Upper lobe of left lung (tissue), 6 donors: ENCODE results near the gene PRKD1. TPM values are rescaled to one million over a fixed set of nuclear protein-coding genes. Genes with fewer than 3 reads are reported as not detected.
A peak's percentile ranks its signal among the peaks of the same experiment; 100 is the strongest.

Experiments
- ATAC-seq, 2 donors: fragments of 200-7000 bp; cut with Tn5 transposase; one replicate each; pipeline ENCODE4 v1.9.1; 2022; ENCODE audit warnings: mild to moderate bottlenecking in 2 of 2, moderate library complexity in 2 of 2; ENCODE audit not compliant: low FRiP score in 2 of 2
- DNase-seq, 2 donors: peaks; one replicate each; pipeline ENCODE4 v3.0.0-alpha.2; 2019 to 2020
- H3K27ac ChIP-seq, 4 donors: fragments of 200-600 bp; sonication (generic); one replicate each; pipeline ENCODE4 v1.5.1; 2016 to 2019
- H3K27me3 ChIP-seq, 4 donors: fragments of 200-600 bp; sonication (generic); one replicate each; pipeline ENCODE4 v1.5.1; 2017 to 2019
- H3K36me3 ChIP-seq, 4 donors: fragments of 200-600 bp; sonication (generic); one replicate each; pipeline ENCODE4 v1.5.1; 2016 to 2019
- H3K4me1 ChIP-seq, 4 donors: fragments of 200-600 bp; sonication (generic); one replicate each; pipeline ENCODE4 v1.5.1; 2018 to 2019
- H3K4me3 ChIP-seq, 4 donors: fragments of 200-600 bp; sonication (generic); one replicate each; pipeline ENCODE4 v1.5.1; 2017 to 2019; ENCODE audit warnings: mild to moderate bottlenecking in 2 of 4, moderate library complexity in 1 of 4
- H3K9me3 ChIP-seq, 4 donors: fragments of 200-600 bp; sonication (generic); one replicate each; pipeline ENCODE4 v1.5.1; 2018 to 2019
- EP300 ChIP-seq, 4 donors: sonication (generic); formaldehyde crosslinking; IDR thresholded peaks; one replicate each; pipeline ENCODE4 v1.5.1; 2017; ENCODE audit warnings: antibody characterized with exemption in 4 of 4, control low read depth in 2 of 4
- POLR2A ChIP-seq, 4 donors: fragments of 450-650 bp; IDR thresholded peaks; one replicate each; pipeline ENCODE4 v1.5.1; 2016 to 2017; ENCODE audit warnings: antibody characterized with exemption in 4 of 4, mild to moderate bottlenecking in 2 of 4
- POLR2AphosphoS5 ChIP-seq, 2 donors: sonication (generic); formaldehyde crosslinking; IDR thresholded peaks; one replicate each; pipeline ENCODE4 v1.5.1; 2017; ENCODE audit warnings: antibody characterized with exemption in 2 of 2
- WGBS, 2 donors: methylation state at CpG; one replicate each; pipeline ENCODE4 v1.1.5; 2017 to 2018; 5-methylcytosine and 5-hydroxymethylcytosine counted together
- total RNA-seq, 6 donors: library from RNA; depleted of rRNA in 4 of 6; stranded (reverse); fragments of >200 nt in 4 of 6; gene quantifications; one replicate each; pipeline versions ENCODE4 v1.1.0 to v1.2.1, GENCODE V29; 2016 to 2021
- TF ChIP-seq, protein P1 (sequence below), 6 experiments: fragments of 450-650 bp in 4 of 6; fragments of 200-600 bp in 2 of 6; sonication (generic) in 2 of 6; IDR thresholded peaks; one replicate each; pipeline ENCODE4 v1.5.1; 2016 to 2019; ENCODE audit warnings: antibody characterized with exemption in 6 of 6
- donor health status: DM: no; HTN: no; CAD: no; lungs with moderate emphysema.
- donor health status: DM: no; HTN: yes; CAD: no; lungs with severe emphysema.

Gene PRKD1
- total RNA-seq, 6 donors from 2014 or later, result 12.2 to 32.5 (median 15.2) TPM

DNA sequence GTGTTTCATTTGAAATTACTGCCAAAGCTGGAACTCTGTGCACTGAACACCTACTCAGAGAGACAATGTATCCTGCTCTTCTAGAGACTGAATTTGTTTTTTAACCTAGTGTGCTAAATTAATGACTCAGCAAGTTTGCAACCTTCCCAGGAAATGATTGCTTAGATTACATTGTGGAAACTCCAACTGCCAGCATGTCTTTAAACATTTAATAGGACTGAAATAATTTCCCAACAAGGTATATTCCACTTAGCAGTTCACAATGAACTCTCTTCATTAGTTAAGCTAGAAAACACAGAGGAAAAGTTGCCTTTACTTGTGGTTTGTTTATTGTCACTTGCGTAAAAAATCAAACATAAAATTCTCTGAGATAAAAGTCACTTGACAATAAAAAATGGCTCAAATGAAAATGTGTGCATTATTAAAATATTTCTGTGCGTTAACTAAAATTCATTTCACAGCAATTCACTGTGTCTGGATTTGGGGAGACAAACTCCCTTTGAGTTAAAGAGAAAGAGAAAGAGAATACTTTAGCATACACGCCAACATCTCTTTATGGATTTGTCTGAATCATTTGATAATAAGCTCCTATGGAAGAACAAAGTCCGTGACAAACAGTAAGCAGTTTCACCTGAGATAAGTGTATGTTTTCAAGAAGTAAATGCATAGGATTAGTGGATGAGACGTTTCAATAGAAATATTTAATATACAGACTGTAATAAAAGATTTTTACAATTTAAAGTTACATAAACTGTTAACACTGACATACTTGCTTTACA lies 284.0 kb downstream of the PRKD1 start:
- no peak overlapping the region for H3K4me3 ChIP-seq
- ATAC-seq (no peak), DNase-seq (no peak)
- H3K9me3 ChIP-seq, result peaks cover 0 to 21% (median 15%) of the 10 kb centered on the region in 4 donors
- H3K27ac ChIP-seq, result no peak overlapping the region
- H3K4me1 ChIP-seq, result peaks cover 0 to 4% (median 0%) of the 10 kb centered on the region in 4 donors
- H3K27me3 ChIP-seq, result no peaks in the 10 kb centered on the region
- 63 to 75% methylated on average over 5 of the region's 5 CpGs for WGBS, 2 donors
- TF ChIP-seq POLR2AphosphoS5 (IDR thresholded peaks at IDR 0.05) (no peak), POLR2A (IDR thresholded peaks at IDR 0.05) (no peak), EP300 (IDR thresholded peaks at IDR 0.05) (no peak)
- TF ChIP-seq, protein P1, sequence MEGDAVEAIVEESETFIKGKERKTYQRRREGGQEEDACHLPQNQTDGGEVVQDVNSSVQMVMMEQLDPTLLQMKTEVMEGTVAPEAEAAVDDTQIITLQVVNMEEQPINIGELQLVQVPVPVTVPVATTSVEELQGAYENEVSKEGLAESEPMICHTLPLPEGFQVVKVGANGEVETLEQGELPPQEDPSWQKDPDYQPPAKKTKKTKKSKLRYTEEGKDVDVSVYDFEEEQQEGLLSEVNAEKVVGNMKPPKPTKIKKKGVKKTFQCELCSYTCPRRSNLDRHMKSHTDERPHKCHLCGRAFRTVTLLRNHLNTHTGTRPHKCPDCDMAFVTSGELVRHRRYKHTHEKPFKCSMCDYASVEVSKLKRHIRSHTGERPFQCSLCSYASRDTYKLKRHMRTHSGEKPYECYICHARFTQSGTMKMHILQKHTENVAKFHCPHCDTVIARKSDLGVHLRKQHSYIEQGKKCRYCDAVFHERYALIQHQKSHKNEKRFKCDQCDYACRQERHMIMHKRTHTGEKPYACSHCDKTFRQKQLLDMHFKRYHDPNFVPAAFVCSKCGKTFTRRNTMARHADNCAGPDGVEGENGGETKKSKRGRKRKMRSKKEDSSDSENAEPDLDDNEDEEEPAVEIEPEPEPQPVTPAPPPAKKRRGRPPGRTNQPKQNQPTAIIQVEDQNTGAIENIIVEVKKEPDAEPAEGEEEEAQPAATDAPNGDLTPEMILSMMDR (IDR thresholded peaks at IDR 0.05), result no peak
- no peaks in the 10 kb centered on the region for H3K36me3 ChIP-seq

DNA sequence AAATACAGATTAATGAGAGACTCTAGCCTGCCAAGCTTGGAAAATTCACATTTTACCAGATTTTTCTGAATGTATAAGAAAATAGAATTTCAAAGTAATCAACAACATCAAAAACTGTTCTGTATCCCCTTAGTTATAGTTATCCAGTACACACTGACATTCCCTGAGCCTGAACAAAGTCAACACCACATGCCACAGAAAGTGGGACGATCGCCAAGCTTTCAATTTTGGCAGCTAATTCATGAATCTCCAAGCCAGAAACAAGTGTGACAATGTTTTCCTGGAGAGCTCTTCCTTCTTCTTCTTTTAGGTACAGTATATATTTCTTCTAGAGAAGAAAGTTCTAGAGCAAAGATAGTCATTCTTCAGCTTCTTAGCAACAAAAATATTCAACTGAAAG lies 290.2 kb downstream of the PRKD1 start:
- Histone ChIP-seq H3K27me3 (no peaks in the 10 kb centered on the region), H3K9me3 (no peaks in the 10 kb centered on the region), H3K4me3 (no peak overlapping the region), H3K4me1 (peaks cover 6 to 11% (median 10%) of the 10 kb centered on the region in 4 donors), H3K27ac (no peak overlapping the region), H3K36me3 (peaks cover 0 to 6% (median 0%) of the 10 kb centered on the region in 4 donors)
- ATAC-seq, result no peak
- WGBS, 2 donors, result 3 to 6% methylated on average over 2 of the region's 2 CpGs
- no peak for TF ChIP-seq POLR2AphosphoS5 (IDR thresholded peaks at IDR 0.05)
- TF ChIP-seq POLR2A (IDR thresholded peaks at IDR 0.05), result no peak
- no peak for TF ChIP-seq EP300 (IDR thresholded peaks at IDR 0.05)
- DNase-seq, result peak in 1 of 2 donors; percentile 37

DNA sequence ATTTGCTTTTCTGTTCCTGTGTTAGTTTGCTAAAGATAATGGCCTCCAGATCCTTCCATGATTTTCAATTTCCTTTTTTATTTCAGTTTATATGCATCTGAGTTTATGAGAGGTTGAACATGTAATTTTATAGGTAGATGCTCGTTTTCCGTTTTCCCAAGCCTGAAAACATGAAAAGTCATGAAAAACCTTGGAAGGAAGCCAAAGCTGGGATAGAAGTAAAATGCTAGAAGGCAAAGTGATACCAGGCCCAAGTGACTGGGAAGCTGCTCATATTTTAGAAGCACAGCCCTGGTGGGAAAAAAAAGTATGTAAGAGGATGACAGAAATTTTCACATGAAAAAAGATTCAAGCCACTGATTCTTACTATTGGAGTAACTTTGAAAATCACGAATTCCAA lies 290.8 kb downstream of the PRKD1 start:
- no peak for ATAC-seq
- Histone ChIP-seq H3K36me3 (peaks cover 0 to 6% (median 0%) of the 10 kb centered on the region in 4 donors), H3K27me3 (no peaks in the 10 kb centered on the region), H3K27ac (no peak overlapping the region), H3K4me1 (peaks cover 6 to 11% (median 10%) of the 10 kb centered on the region in 4 donors), H3K4me3 (no peak overlapping the region), H3K9me3 (no peaks in the 10 kb centered on the region)
- DNase-seq, result no peak
- 77 to 82% methylated on average over 3 of the region's 3 CpGs for WGBS, 2 donors
- TF ChIP-seq POLR2A (IDR thresholded peaks at IDR 0.05) (no peak), POLR2AphosphoS5 (IDR thresholded peaks at IDR 0.05) (no peak), EP300 (IDR thresholded peaks at IDR 0.05) (no peak)
- TF ChIP-seq, protein P1 (IDR thresholded peaks at IDR 0.05), result no peak

DNA sequence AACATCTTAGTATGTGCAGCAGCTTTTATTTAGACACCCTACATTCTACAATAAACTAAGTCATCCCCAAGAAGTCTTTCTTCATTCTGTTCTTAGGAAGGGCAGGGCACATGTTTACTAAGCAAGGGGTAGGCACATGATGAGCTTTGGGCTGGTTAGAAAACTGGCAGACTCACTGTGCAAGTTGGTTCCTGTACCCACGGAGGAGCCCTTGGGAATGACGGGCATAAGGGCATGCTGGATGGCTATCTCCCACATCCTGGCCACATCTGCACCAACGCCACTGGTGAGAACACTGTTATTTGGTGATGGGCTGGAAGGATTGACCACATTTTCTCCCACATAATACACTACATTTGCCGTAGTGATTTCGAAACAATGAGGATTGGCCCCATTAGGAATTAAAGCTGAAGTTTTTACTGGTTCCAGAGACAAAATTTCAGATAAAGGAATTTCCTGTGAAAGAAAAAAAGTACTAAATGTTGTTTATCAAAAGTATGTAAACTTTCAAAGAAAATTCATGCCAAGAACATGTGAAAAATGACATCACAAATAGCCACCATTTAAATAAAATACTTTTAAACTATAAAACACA lies 297.0 kb downstream of the PRKD1 start:
- H3K4me1 ChIP-seq, result no peaks in the 10 kb centered on the region
- WGBS, 2 donors, result 75 to 85% methylated on average over 5 of the region's 5 CpGs
- TF ChIP-seq POLR2AphosphoS5 (IDR thresholded peaks at IDR 0.05) (no peak), POLR2A (IDR thresholded peaks at IDR 0.05) (no peak), EP300 (IDR thresholded peaks at IDR 0.05) (no peak)
- TF ChIP-seq, protein P1 (IDR thresholded peaks at IDR 0.05), result no peak
- H3K4me3 ChIP-seq, result no peak overlapping the region
- DNase-seq (no peak), ATAC-seq (no peak)
- no peaks in the 10 kb centered on the region for H3K27me3 ChIP-seq
- H3K36me3 ChIP-seq, result peaks cover 0 to 6% (median 0%) of the 10 kb centered on the region in 4 donors
- no peaks in the 10 kb centered on the region for H3K9me3 ChIP-seq
- H3K27ac ChIP-seq, result no peak overlapping the region

DNA sequence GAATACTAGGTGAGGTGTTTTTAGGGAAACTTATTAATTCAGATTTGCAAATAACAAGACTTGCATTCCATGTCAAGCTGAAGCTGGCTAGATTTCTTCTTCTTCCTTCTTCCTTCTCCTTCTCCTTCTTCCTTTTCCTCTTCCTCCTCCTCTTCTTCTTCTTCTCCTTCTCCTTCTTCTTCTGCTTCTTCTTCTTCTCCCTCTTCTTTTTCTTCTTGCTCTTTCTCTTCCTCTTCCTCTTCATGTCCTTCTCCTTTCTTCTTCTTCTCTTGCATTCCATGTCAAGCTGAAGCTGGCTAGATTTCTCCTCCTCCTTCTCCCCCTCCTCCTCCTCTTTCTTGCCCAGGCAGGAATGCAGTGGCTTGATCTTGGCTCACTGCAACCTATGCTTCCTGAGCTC lies 297.8 kb downstream of the PRKD1 start:
- no peak overlapping the region for H3K27ac ChIP-seq
- no peak for TF ChIP-seq EP300 (IDR thresholded peaks at IDR 0.05)
- TF ChIP-seq, protein P1 (IDR thresholded peaks at IDR 0.05), result no peak
- TF ChIP-seq POLR2A (IDR thresholded peaks at IDR 0.05), result no peak
- TF ChIP-seq POLR2AphosphoS5 (IDR thresholded peaks at IDR 0.05), result no peak

More for the DNA sequence above, 297.8 kb downstream of the PRKD1 start:
- no peak for ATAC-seq
- Histone ChIP-seq H3K27me3 (no peaks in the 10 kb centered on the region), H3K4me3 (no peak overlapping the region), H3K9me3 (no peaks in the 10 kb centered on the region), H3K4me1 (no peaks in the 10 kb centered on the region), H3K36me3 (peaks cover 0 to 6% (median 0%) of the 10 kb centered on the region in 4 donors)
- no peak for DNase-seq
